Measurements from ENCODE around the gene PRKAR1B.
A peak's percentile ranks its signal among the peaks of the same experiment; 100 is the strongest.

The PRKAR1B gene

GRCh38 chr7:696812-697551, 30.1 kb downstream of the PRKAR1B start:
- Histone ChIP-seq H3K23ac (ENCODE audit: low read length in 2 of 2) (no peak overlapping the region), H3K9ac (ENCODE audit: low read length) (no peak overlapping the region), H3K14ac (ENCODE audit: low read length in 2 of 2) (no peak overlapping the region), H3K36me3 (ENCODE audit: control insufficient read depth in 1 of 2, insufficient read depth in 2 of 2, low read depth in 1 of 2, low read length in 2 of 2) (peaks cover 0 to 11% of the 10 kb centered on the region in 2 experiments), H2BK5ac (ENCODE audit: low read depth, low read length, poor library complexity, severe bottlenecking) (no peak overlapping the region), H4K8ac (ENCODE audit: low read length) (no peak overlapping the region), H3K27ac (ENCODE audit: low read length, poor library complexity, severe bottlenecking) (no peak overlapping the region), H3K4me2 (ENCODE audit: low read length, poor library complexity, severe bottlenecking) (no peak overlapping the region), H3K18ac (ENCODE audit: low read depth in 1 of 2, low read length in 2 of 2) (no peak overlapping the region), H3K4ac (ENCODE audit: low read depth in 1 of 2, low read length in 2 of 2) (no peak overlapping the region), H4K91ac (ENCODE audit: low read length) (no peak overlapping the region), H2BK15ac (ENCODE audit: low read depth, poor library complexity, severe bottlenecking) (no peak overlapping the region), H3K27me3 (ENCODE audit: control insufficient read depth in 1 of 2, insufficient read depth in 1 of 2, low read length in 2 of 2) (no peaks in the 10 kb centered on the region), H2BK12ac (ENCODE audit: low read length in 2 of 2) (no peak overlapping the region), H2AK5ac (ENCODE audit: low read length, severe bottlenecking) (no peak overlapping the region), H3K4me1 (ENCODE audit: control insufficient read depth, insufficient read depth, low read depth, low read length) (peaks cover 17% of the 10 kb centered on the region), H3K9me3 (ENCODE audit: control insufficient read depth, low read length) (no peaks in the 10 kb centered on the region), H2BK120ac (ENCODE audit: low read depth, low read length) (no peak overlapping the region), H2AFZ (ENCODE audit: low read depth, low read length) (no peak overlapping the region), H3K79me1 (replicated peaks; ENCODE audit: low read length, poor library complexity, severe bottlenecking) (peaks cover 5% of the 10 kb centered on the region), H3K4me3 (ENCODE audit: insufficient read depth in 1 of 2, low read depth in 1 of 2, low read length in 2 of 2) (no peak overlapping the region)
- DNase-seq = no peak
- WGBS = 81% methylated on average over 29 of the region's 29 CpGs

- H2AK5ac ChIP-seq (ENCODE audit: low read length, severe bottlenecking) = no peak overlapping the region
- H4K91ac ChIP-seq (ENCODE audit: low read length) = no peak overlapping the region
- H3K9me3 ChIP-seq (ENCODE audit: control insufficient read depth, low read length) = no peaks in the 10 kb centered on the region
- H3K27me3 ChIP-seq (ENCODE audit: control insufficient read depth in 1 of 2, insufficient read depth in 1 of 2, low read length in 2 of 2) = no peaks in the 10 kb centered on the region
- H2AFZ ChIP-seq (ENCODE audit: low read depth, low read length) = no peak overlapping the region
- H4K8ac ChIP-seq (ENCODE audit: low read length) = no peak overlapping the region
- H3K27ac ChIP-seq (ENCODE audit: low read length, poor library complexity, severe bottlenecking) = no peak overlapping the region
- no peak overlapping the region for H2BK120ac ChIP-seq (ENCODE audit: low read depth, low read length)
- H3K36me3 ChIP-seq (ENCODE audit: control insufficient read depth in 1 of 2, insufficient read depth in 2 of 2, low read depth in 1 of 2, low read length in 2 of 2) = peaks cover 0 to 14% of the 10 kb centered on the region in 2 experiments
- 97% methylated on average over 9 of the region's 9 CpGs for WGBS
- no peak overlapping the region for H3K23ac ChIP-seq (ENCODE audit: low read length in 2 of 2)
- no peak overlapping the region for H3K4me2 ChIP-seq (ENCODE audit: low read length, poor library complexity, severe bottlenecking)
- no peak overlapping the region for H2BK15ac ChIP-seq (ENCODE audit: low read depth, poor library complexity, severe bottlenecking)
- H3K79me1 ChIP-seq (replicated peaks; ENCODE audit: low read length, poor library complexity, severe bottlenecking) = peaks cover 5% of the 10 kb centered on the region
- H3K4me3 ChIP-seq (ENCODE audit: insufficient read depth in 1 of 2, low read depth in 1 of 2, low read length in 2 of 2) = no peak overlapping the region
- no peak overlapping the region for H2BK5ac ChIP-seq (ENCODE audit: low read depth, low read length, poor library complexity, severe bottlenecking)
- H3K18ac ChIP-seq (ENCODE audit: low read depth in 1 of 2, low read length in 2 of 2) = no peak overlapping the region
- H3K4me1 ChIP-seq (ENCODE audit: control insufficient read depth, insufficient read depth, low read depth, low read length) = peaks cover 17% of the 10 kb centered on the region
- no peak overlapping the region for H3K4ac ChIP-seq (ENCODE audit: low read depth in 1 of 2, low read length in 2 of 2)
- no peak overlapping the region for H3K9ac ChIP-seq (ENCODE audit: low read length)
- DNase-seq = no peak
- H3K14ac ChIP-seq (ENCODE audit: low read length in 2 of 2) = no peak overlapping the region
- no peak overlapping the region for H2BK12ac ChIP-seq (ENCODE audit: low read length in 2 of 2)
Measured at GRCh38 chr7:696426-696811, 30.7 kb downstream of the PRKAR1B start.

DNA sequence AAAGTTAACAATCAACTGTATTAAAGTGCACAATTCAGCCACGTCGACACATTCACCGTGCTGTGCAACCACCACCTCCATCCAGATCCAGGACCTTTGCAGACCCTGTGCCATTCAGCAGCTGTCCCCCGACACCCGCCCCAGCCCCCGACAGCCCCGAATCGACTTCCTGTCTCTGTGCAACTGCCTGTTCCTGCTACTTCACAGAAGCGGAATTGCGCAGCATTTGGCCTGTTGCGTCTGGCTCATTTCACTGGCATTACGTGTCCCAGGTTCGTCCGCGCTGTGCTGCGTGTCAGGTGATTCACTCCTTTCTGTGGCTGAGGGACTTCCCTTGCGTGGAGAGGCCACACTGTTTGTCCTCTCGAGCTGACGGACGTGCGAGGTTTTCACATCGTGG, 33.8 kb downstream of the PRKAR1B start:
- no peak overlapping the region for H2BK15ac ChIP-seq (ENCODE audit: low read depth, poor library complexity, severe bottlenecking)
- H2BK120ac ChIP-seq (ENCODE audit: low read depth, low read length) = no peak overlapping the region
- no peak overlapping the region for H2AK5ac ChIP-seq (ENCODE audit: low read length, severe bottlenecking)
- H3K4me3 ChIP-seq (ENCODE audit: insufficient read depth in 1 of 2, low read depth in 1 of 2, low read length in 2 of 2) = no peak overlapping the region
- H3K79me1 ChIP-seq (replicated peaks; ENCODE audit: low read length, poor library complexity, severe bottlenecking) = peaks cover under 1% of the 10 kb centered on the region
- DNase-seq = no peak
- no peak overlapping the region for H2BK12ac ChIP-seq (ENCODE audit: low read length in 2 of 2)
- peaks cover 0 to 19% of the 10 kb centered on the region in 2 experiments for H3K36me3 ChIP-seq (ENCODE audit: control insufficient read depth in 1 of 2, insufficient read depth in 2 of 2, low read depth in 1 of 2, low read length in 2 of 2)
- no peak overlapping the region for H3K4me2 ChIP-seq (ENCODE audit: low read length, poor library complexity, severe bottlenecking)
- no peak overlapping the region for H3K9ac ChIP-seq (ENCODE audit: low read length)
- H3K14ac ChIP-seq (ENCODE audit: low read length in 2 of 2) = no peak overlapping the region
- H2AFZ ChIP-seq (ENCODE audit: low read depth, low read length) = no peak overlapping the region
- H3K23ac ChIP-seq (ENCODE audit: low read length in 2 of 2) = no peak overlapping the region
- H3K18ac ChIP-seq (ENCODE audit: low read depth in 1 of 2, low read length in 2 of 2) = no peak overlapping the region
- WGBS = 90% methylated on average over 22 of the region's 22 CpGs
- H3K4me1 ChIP-seq (ENCODE audit: control insufficient read depth, insufficient read depth, low read depth, low read length) = peaks cover 10% of the 10 kb centered on the region
- no peak overlapping the region for H4K8ac ChIP-seq (ENCODE audit: low read length)
- no peak overlapping the region for H2BK5ac ChIP-seq (ENCODE audit: low read depth, low read length, poor library complexity, severe bottlenecking)
- H4K91ac ChIP-seq (ENCODE audit: low read length) = no peak overlapping the region
- H3K4ac ChIP-seq (ENCODE audit: low read depth in 1 of 2, low read length in 2 of 2) = no peak overlapping the region
- peaks cover 7% of the 10 kb centered on the region for H3K9me3 ChIP-seq (ENCODE audit: control insufficient read depth, low read length)
- no peaks in the 10 kb centered on the region for H3K27me3 ChIP-seq (ENCODE audit: control insufficient read depth in 1 of 2, insufficient read depth in 1 of 2, low read length in 2 of 2)
- H3K27ac ChIP-seq (ENCODE audit: low read length, poor library complexity, severe bottlenecking) = no peak overlapping the region

GRCh38 chr7:691361-692045, 35.6 kb downstream of the PRKAR1B start:
- Histone ChIP-seq H3K9ac (ENCODE audit: low read length) (no peak overlapping the region), H2BK12ac (ENCODE audit: low read length in 2 of 2) (peak overlapping the region in 1 of 2 experiments; percentile 29), H3K27me3 (ENCODE audit: control insufficient read depth in 1 of 2, insufficient read depth in 1 of 2, low read length in 2 of 2) (no peaks in the 10 kb centered on the region), H3K79me1 (replicated peaks; ENCODE audit: low read length, poor library complexity, severe bottlenecking) (peaks cover 1% of the 10 kb centered on the region), H2BK120ac (ENCODE audit: low read depth, low read length) (no peak overlapping the region), H3K27ac (ENCODE audit: low read length, poor library complexity, severe bottlenecking) (no peak overlapping the region), H4K8ac (ENCODE audit: low read length) (no peak overlapping the region), H2BK5ac (ENCODE audit: low read depth, low read length, poor library complexity, severe bottlenecking) (no peak overlapping the region), H3K4me3 (ENCODE audit: insufficient read depth in 1 of 2, low read depth in 1 of 2, low read length in 2 of 2) (no peak overlapping the region), H3K14ac (ENCODE audit: low read length in 2 of 2) (no peak overlapping the region), H3K4me2 (ENCODE audit: low read length, poor library complexity, severe bottlenecking) (no peak overlapping the region), H3K18ac (ENCODE audit: low read depth in 1 of 2, low read length in 2 of 2) (peak overlapping the region in 1 of 2 experiments; percentile 16), H2AK5ac (ENCODE audit: low read length, severe bottlenecking) (no peak overlapping the region), H3K4me1 (ENCODE audit: control insufficient read depth, insufficient read depth, low read depth, low read length) (peaks cover 3% of the 10 kb centered on the region), H2AFZ (ENCODE audit: low read depth, low read length) (no peak overlapping the region), H3K4ac (ENCODE audit: low read depth in 1 of 2, low read length in 2 of 2) (no peak overlapping the region), H3K9me3 (ENCODE audit: control insufficient read depth, low read length) (peaks cover 20% of the 10 kb centered on the region), H3K23ac (ENCODE audit: low read length in 2 of 2) (no peak overlapping the region), H2BK15ac (ENCODE audit: low read depth, poor library complexity, severe bottlenecking) (no peak overlapping the region), H4K91ac (ENCODE audit: low read length) (no peak overlapping the region), H3K36me3 (ENCODE audit: control insufficient read depth in 1 of 2, insufficient read depth in 2 of 2, low read depth in 1 of 2, low read length in 2 of 2) (peaks cover 0 to 15% of the 10 kb centered on the region in 2 experiments)
- DNase-seq = no peak
- WGBS = 89% methylated on average over 25 of the region's 25 CpGs
